HG03469 (cell line): ENCODE data around the gene LMAN2.
"Not testable (repeated sequence)": the region's sequence is repeated elsewhere in the genome, so short reads cannot be mapped to it uniquely, and the experiment has no call there.

ENCODE experiments used
- ATAC-seq: cut with Tn5 transposase; IDR thresholded peaks from one replicate; pipeline ENCODE4 v1.9.1; 2021; ENCODE audit warnings: mild to moderate bottlenecking, moderate library complexity, moderate number of reproducible peaks; ENCODE audit not compliant: unreplicated experiment

Gene LMAN2

DNA sequence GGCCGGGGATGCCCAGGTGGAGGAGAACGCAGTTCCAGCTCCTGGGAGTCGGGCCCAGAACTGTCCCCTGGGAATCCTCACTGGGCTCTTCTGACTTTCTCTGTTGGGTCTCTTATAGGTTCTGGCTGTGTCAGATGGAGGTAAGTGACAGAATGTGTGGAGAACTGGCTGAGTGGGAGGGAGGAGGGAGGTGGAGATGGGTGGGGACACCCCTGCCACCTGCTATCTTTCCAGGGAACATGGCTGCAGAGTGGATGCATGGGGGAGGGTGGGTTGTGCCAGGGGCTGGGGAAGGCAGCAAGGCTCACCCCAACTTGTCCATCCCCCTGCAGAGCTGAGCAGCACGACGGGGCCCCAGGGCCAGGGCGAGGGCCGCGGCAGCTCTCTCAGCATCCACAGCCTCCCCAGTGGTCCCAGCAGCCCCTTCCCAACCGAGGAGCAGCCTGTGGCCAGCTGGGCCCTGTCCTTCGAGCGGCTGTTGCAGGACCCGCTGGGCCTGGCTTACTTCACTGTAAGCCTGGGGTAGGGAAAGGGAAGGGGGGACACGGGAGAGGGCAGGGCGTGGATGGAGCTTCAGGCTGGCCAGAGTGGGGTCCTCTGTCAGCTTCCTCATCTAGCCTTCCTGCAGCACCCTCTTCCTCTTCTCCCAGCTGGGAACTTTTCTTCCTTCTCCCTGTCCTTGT is 14.5 kb upstream of the LMAN2 start:
- ATAC-seq: no peak

DNA sequence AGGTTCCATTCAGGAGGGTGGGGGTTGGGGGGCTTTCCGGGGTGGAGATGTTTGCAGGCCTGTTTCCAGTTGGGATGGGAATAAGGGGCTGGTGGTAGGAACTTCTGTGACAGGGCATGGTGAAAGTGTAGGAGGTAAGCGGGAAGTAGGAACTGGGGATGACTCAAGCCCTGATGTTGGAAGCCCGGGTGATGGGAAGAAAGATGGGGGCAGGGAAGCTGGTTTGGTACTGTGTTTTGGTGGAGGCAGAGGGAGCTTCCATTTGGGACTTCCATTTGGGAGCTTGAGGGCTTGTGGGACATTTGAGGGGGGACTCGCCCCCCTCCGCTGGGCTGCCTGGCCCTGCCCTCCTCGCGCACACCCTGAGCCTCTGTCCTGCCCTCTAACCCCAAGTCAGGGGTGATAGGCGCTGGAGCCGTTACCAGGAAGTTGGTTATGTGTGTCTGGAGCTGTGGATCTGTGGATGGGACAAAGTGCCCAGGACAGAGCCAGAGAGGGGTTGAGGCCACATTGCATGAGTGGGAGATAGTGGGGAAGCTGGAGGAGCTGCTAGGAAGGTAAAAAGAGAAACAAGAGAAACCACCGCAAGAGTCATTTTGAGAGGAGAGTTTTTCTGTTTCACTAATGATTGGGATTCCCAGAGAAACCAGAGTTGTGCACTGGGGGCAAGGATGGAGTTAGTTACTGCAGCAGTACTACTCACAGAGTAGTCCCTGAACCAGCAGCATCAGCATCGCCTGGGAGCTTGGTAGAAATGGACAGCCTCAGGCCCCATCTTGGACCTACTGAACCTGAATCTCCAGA is 12.9 kb upstream of the LMAN2 start:
- ATAC-seq: no peak

DNA sequence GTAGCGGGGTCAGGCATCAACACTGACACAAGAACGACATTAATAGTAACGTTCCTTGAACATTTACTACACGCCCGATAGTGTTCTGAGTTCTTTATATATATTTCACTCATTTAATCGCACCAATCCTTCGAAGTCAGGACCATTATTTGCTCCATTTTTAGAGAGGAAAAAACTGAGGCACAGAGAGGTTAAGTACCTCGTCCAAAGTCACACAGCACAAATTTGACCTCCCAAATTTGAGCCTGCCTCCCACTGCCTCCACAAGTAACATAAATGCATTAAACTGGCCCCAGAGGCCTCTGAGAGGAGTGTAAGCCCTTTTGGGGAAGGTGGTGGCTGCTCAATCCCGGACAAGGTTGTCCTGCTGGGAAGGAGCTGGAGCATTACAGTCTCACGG is 12.1 kb upstream of the LMAN2 start:
- no peak for ATAC-seq

DNA sequence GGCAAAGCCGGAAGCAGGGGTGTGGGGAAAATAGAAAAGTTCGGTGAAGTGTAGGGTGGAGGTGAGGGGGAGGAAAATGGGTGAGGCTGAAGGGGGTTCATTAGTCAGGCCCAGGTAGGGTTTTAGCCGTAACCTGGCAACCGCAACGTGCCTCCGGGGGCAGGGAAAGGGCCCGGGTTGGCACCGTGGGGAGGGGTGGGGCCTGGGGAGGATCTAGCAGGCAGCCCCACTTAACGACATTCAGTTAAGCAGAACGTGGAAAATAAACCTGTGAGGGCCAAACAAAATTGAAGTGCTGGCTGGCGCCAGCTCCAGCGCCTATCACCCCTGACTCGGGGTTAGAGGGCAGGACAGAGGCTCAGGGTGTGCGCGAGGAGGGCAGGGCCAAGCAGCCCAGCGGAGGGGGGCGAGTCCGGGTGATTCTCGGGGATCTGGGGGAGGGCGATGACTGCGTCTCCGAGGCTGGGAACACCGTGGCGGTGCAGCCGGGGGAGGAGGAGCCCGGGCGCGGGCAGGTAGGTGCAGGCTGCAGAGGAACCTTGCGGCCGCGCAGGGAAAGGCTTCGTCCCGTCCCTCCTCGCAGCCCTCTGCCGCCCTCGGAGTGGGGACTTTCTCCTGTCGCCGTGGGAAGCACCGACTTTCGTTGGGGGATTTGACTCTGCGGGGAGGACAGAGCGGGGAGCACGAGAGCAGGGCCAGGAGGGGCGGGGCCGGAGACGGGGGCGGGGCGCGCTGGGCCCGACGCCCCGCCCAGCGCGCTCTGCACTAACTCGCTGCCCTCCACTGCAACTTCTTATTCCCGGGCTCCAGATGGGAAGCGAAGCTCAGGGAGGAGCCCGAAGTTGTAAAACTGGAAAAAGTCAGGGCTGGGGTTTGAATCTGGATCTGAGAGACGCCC is 11.4 kb upstream of the LMAN2 start:
- no peak for ATAC-seq

- no peak for ATAC-seq
Measured at GRCh38 chr5:177362292-177362609, 10.8 kb upstream of the LMAN2 start.

DNA sequence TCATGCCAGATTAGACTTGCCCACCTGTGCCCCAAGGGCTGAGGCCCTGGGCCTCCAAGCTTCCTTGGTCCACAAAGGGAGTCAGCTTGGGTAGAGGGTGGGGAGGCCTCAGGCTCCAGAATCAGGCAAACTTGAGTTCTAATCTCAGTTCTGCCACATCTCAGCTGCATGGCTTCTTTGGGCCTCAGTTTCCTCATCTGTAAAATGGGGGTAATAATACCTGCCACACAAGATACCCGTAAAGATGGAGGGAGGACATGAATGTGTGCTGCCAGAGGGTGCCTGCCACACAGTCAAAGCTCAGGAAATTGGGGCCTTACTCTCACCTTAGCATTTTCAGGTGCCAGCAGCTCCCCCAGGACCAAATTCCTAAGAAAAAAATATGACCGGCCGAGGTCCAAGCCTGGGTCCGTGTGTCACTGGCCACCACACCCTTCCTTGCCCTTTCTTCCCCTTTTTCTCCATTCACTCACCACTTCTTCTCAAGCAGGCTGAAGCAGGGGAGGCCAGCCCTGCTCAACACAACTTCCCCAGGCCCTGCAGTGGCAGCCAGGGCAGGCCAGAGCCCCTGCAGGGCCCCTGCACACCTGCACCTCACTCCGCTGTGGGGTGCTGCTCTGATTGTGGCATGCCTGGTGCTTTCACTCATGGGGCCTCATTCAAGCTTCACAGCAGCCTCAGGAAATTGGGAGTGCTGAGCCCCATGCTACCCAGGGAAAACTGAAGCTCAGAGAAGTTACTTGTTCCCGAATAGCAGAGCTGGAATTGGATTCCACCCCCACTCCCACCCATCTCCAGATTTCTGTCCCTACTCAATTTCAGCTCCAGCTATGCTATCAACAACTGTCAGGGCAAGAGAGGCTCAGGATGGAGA is 10.2 kb upstream of the LMAN2 start:
- no peak for ATAC-seq

DNA sequence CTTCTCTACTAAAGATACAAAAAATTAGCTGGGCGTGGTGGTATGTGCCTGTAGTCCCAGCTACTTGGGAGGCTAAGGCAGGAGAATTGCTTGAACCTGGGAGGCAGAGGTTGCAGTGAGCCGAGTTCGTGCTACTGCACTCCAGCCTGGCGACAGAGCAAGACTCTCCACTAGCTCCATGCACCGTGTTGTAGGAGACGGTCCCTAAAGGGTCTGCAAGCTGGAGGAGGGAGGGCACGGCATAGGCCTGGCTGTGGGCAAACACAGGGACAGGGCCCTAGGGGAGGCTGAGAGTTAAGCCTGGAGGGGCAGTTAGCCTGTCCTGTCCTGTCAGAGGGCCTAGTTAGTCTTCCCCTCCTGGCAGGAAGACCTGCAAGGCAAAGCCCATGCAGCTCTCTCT is 9.3 kb upstream of the LMAN2 start:
- ATAC-seq: not testable (repeated sequence)

DNA sequence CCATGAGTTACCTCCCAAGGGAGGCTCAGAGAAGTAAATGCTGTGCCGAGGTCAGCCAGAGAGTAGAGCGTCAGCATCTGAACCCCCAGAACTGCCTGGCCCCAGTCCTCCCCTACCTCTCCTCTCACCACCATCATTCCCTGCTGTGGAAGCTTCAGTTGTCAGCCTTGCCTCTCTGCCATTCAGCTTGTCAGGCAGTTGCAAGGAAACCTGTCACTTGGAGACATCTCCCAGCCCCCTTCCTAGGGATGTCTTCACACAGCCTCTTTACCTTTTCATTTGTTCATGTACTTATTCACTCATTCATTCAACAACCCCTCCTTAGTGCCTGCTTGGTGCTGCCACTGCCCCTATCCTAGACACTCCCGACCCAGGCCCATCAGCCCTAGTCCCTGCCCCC is 8.4 kb upstream of the LMAN2 start:
- ATAC-seq: no peak

- ATAC-seq: no peak
Measured at GRCh38 chr5:177359451-177359851, 8.0 kb upstream of the LMAN2 start.

GRCh38 chr5:177358370-177358819 is 6.9 kb upstream of the LMAN2 start:
- ATAC-seq: no peak

DNA sequence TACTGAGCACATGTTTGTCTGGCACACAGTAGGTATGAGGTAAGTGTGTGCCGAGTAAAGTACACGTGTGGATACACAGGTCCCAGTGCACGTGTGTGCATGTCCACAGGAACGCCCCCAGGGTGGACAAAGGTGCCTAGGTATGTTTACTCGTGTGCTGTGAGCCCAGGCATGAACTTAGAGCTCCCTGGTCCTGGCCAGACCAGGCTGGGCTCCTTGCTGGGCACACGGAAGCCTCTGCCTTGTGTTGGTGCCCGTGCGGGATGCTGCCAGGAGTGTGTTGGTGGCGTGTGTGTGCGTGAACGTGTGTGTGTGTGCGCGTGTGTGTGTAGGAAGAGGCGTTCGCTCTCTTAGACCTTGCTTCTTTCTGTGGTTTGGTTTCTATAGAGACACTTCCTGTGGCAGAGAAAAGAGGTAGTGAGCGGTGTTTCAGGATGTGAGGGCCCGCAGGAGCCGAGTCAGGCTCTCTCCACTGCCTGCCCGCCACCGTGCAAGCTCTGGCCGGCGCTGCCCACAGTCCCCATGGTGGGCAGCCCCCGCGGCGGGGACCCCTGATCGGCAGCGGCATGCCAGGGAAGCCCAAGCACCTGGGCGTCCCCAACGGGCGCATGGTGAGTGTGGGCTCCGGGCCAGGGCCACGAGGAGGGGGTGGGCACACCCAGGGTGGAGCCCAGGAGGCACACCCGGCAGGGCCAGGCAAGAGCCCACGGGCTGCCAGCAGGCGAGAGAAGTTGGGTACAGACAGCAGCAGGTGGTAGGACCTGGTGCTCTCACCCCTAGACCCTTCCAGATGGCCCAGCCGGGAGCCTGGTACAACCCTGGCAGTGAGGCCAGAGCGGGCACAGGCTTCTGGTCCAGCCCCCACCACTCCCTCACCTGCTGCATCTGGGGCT is 6.2 kb upstream of the LMAN2 start, which contains the start of gene RGS14:
Gene RGS14, plus strand, starts transcription at position 466 of the 893 bp plus-strand sequence. Its CDS starts 101 bp downstream, at position 567.
- ATAC-seq: peak; percentile 78

DNA sequence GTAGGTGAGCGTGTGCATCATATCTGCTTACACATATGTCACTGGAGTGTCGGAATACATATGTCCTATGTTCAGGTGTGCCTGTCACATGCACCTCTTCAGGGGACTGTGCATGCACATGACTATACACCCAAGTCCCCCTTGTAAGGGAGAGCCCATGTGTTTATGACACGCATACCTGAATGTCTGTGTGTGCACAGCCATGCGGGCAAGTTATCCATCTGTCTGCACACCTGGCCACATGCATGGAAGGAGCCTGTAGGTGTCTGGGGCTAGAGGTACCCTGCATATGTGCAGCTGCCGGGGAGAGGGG is 5.6 kb upstream of the LMAN2 start:
- ATAC-seq: no peak

DNA sequence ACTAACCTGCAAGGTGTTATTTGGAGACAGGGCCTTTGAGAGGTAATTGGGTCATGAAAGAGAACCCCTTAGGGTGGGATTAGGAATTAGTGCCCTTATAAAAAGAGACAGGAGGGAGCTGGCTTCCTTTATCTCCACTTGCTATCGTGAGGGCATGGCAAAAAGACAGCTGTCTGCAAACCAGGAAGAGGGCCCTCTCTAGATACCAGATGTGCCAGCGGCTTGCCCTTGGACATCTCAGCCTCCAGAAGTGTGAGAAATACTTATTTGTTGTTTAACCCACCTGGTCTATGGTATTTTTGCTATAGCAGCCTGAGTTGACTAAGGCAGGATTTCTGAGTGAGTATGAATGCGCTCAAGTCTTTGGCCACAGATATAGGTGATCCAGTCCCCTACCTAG is 5.3 kb upstream of the LMAN2 start:
- no peak for ATAC-seq

DNA sequence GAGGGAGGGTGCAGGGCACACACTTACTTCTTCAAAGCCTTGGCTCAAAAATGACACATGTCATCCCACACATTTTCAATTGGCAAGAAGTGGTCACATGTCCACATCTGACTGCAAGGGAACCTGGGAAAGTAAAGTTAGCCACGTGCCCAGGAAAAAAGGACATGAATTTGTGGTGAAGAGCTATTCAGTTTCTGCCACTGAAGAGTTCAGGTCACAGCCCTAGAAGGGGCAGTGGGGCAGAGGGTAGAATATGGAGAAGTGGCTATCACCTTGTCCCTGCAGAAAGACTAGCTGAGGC is 4.3 kb upstream of the LMAN2 start:
- no peak for ATAC-seq

DNA sequence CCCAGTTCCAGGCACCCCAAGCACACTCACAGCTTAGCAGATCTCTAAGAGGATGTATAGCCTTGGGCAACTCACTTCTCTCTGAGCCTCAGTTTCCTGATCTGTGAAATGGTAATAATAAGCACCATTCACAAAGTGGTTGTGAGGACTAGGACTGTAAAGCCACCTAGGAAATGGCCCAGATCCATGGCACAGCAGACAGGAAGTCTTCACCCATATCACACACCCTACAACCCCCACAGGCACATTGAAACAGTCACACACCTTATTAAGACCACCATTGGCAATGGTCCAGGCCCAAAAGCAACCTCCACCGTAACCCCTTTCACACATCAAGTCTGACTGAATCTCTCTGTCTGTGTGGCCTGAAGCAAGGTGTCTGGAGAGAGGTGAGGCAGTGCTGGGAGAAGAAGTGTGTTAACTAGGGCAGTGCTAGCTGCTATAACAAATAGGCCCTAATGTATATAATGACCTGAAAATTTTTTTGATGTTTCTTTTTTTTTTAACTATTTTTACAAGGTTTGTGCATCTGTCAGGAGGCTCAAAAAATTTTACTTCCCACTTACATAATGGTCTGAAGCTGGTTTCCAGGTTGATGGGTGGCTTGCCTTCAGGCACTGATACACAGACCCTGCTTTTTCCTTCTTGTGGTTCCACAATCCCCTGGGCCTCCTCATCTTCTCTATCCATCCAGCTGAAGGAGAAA is 3.8 kb upstream of the LMAN2 start:
- ATAC-seq: no peak

GRCh38 chr5:177354711-177355110 is 3.2 kb upstream of the LMAN2 start:
- no peak for ATAC-seq

DNA sequence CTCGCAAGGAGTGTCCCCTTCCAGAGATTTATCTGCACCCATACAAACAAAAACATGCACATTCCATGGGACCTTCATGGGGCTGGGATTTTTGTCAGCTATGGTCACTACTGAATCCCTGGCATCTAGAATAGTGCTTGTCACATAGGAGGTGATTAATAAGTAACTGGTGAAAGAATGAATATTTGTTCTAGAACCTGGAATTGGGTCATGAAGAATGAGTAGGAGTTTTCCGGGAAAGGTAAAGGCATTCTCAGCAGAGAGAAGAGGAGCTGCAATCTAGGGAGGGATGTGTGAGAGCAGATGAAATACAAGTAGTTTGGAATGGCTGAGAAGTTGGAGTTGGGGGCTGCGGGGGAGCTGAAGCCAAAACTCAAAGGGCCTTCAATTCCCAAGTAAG is 2.8 kb upstream of the LMAN2 start:
- no peak for ATAC-seq

DNA sequence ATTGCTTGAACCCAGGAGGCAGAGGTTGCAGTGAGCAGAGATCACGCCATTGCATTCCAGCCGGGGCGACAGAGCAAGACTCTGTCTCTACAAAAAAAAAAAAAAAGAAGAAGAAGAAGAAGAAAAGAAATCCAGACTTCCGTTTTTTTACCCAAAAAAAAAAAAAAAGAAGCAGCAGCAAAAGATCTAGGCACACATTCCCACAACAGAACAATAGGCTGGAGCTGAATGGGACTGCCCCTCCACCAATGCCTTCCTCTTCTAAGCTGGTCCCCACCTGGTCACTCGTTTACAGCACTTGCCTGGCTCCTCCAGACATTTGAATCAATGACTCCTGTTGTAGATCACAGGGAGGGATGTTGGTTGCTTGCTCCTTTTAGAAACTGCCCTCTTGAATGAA is 1.6 kb upstream of the LMAN2 start:
- no peak for ATAC-seq

DNA sequence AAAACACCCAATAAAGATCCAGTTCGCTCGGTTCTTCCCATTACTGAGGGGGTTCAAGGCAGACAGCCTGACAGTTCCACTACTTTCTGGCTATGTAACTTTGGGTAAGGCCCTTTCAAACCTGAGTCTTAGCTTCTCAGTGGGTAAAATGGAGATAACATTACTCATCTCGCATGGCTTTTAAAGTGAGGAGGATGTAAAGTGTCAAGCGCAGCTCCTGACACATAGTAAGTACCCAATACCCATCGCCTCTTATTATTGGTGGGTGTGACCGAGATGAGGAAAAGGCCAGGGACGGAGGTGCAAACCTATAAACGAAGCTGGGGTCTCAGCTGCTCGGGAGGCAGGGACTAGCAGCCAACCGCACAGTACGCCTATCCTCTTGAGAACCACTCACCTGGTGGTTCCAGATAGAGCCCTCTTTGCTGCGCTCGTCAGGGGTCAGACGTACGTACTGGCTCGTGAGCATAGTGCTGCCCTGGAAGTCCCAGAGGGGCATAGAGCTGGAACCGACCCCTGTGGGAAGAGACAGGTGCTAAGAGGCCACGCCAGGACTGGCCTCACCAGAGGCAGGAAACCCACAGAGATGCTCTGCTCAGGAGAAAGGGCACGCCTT is 584 bp downstream of the LMAN2 start:
- no peak for ATAC-seq
